Activated CD8-positive, alpha-beta memory T cell treated with anti-CD3 and anti-CD28 coated beads, Interleukin-2, amount 10 ng/mL, durations not matched to agents 7 days and 5 days (primary cell): ENCODE measurements around the gene PEMT. TPM values are rescaled to one million over a fixed set of nuclear protein-coding genes. Genes with fewer than 3 reads are reported as not detected.

Experiments
- ATAC-seq: fragments of 150-1000 bp; cut with Tn5 transposase; one replicate; pipeline ENCODE4 v1.10.0; 2021; ENCODE audit warnings: moderate library complexity
- CTCF ChIA-PET: fragments of 350-600 bp; sonication (Branson Sonifier 250); formaldehyde crosslinking; loops from one replicate; lab custom pipeline; 2021; ENCODE audit warnings: antibody characterized with exemption; lab: Charles Lee
- DNase-seq: peaks from one replicate; pipeline ENCODE4 v3.0.0-alpha.2; 2020
- H3K27ac Mint-ChIP-seq: one replicate; pipeline ENCODE4 v1.8.0; 2021; ENCODE audit warnings: mild to moderate bottlenecking, mixed read lengths
- H3K27me3 Mint-ChIP-seq: one replicate; pipeline ENCODE4 v1.8.0; 2021; ENCODE audit warnings: mixed read lengths
- H3K36me3 Mint-ChIP-seq: one replicate; pipeline ENCODE4 v1.8.0; 2021; ENCODE audit warnings: mild to moderate bottlenecking, mixed read lengths
- H3K4me1 Mint-ChIP-seq: one replicate; pipeline ENCODE4 v1.8.0; 2021; ENCODE audit warnings: mixed read lengths
- H3K4me3 Mint-ChIP-seq: one replicate; pipeline ENCODE4 v1.8.0; 2021; ENCODE audit warnings: mild to moderate bottlenecking, moderate library complexity, mixed read lengths
- H3K9me3 Mint-ChIP-seq: one replicate; pipeline ENCODE4 v1.8.0; 2022; ENCODE audit warnings: low read depth, mixed read lengths
- total RNA-seq, 2 experiments: library from RNA; stranded (reverse); gene quantifications; one replicate each; pipeline ENCODE4 v1.2.3, GENCODE V29; 2021

PEMT gene
- total RNA-seq, 2 experiments from 2014 or later: 17.5 to 18.6 TPM

- H3K4me1 Mint-ChIP-seq: peaks cover 14% of the 10 kb centered on the region
- no peak overlapping the region for H3K27ac Mint-ChIP-seq
- no peak for DNase-seq
- ATAC-seq: no peak
- H3K4me3 Mint-ChIP-seq: no peak overlapping the region
- H3K27me3 Mint-ChIP-seq: no peaks in the 10 kb centered on the region
- H3K36me3 Mint-ChIP-seq: no peaks in the 10 kb centered on the region
- CTCF ChIA-PET: interaction anchor here (1.5 kb wide), 1 partner anchor 10 kb away, joined by 6 read pairs; no protein-coding TSS in a partner anchor
- no peaks in the 10 kb centered on the region for H3K9me3 Mint-ChIP-seq
These were observed 84.0 kb downstream of the PEMT start for GRCh38 chr17:17507465-17508011.

- Mint-ChIP-seq H3K27me3 (no peaks in the 10 kb centered on the region), H3K9me3 (no peaks in the 10 kb centered on the region), H3K4me3 (no peak overlapping the region), H3K27ac (no peak overlapping the region), H3K4me1 (peaks cover 14% of the 10 kb centered on the region), H3K36me3 (no peaks in the 10 kb centered on the region)
- DNase-seq (no peak), ATAC-seq (no peak)
- CTCF ChIA-PET: interaction anchor here (1.5 kb wide), 1 partner anchor 10 kb away, joined by 6 read pairs; no protein-coding TSS in a partner anchor
These were observed 84.5 kb downstream of the PEMT start for GRCh38 chr17:17506893-17507464.

GRCh38 chr17:17506181-17506741, 85.2 kb downstream of the PEMT start:
- no peaks in the 10 kb centered on the region for H3K36me3 Mint-ChIP-seq
- no peaks in the 10 kb centered on the region for H3K27me3 Mint-ChIP-seq
- CTCF ChIA-PET: interaction anchor here (1.5 to 2.0 kb wide), 2 partner anchors 9 to 10 kb away, joined by 6 to 11 read pairs; partner anchors contain the start of gene RASD1
- ATAC-seq (no peak), DNase-seq (no peak)
- no peaks in the 10 kb centered on the region for H3K9me3 Mint-ChIP-seq
- H3K27ac Mint-ChIP-seq: no peak overlapping the region
- H3K4me1 Mint-ChIP-seq: peaks cover 14% of the 10 kb centered on the region
- H3K4me3 Mint-ChIP-seq: no peak overlapping the region

- H3K27ac Mint-ChIP-seq: no peak overlapping the region
- no peaks in the 10 kb centered on the region for H3K36me3 Mint-ChIP-seq
- no peaks in the 10 kb centered on the region for H3K9me3 Mint-ChIP-seq
- no peak for ATAC-seq
- no peak overlapping the region for H3K4me3 Mint-ChIP-seq
- H3K4me1 Mint-ChIP-seq: peaks cover 9% of the 10 kb centered on the region
- CTCF ChIA-PET: interaction anchor here (2.0 kb wide), 1 partner anchor 9 kb away, joined by 11 read pairs; the partner anchor contains the start of gene RASD1
- no peaks in the 10 kb centered on the region for H3K27me3 Mint-ChIP-seq
- DNase-seq: no peak
These were observed 85.8 kb downstream of the PEMT start for GRCh38 chr17:17505610-17506171.

GRCh38 chr17:17505151-17505550, 86.4 kb downstream of the PEMT start:
- Mint-ChIP-seq H3K27ac (no peak overlapping the region), H3K36me3 (no peaks in the 10 kb centered on the region), H3K4me3 (no peak overlapping the region), H3K27me3 (no peaks in the 10 kb centered on the region), H3K9me3 (no peaks in the 10 kb centered on the region), H3K4me1 (peaks cover 4% of the 10 kb centered on the region)
- DNase-seq: no peak
- ATAC-seq: no peak
- CTCF ChIA-PET: interaction anchor here (2.0 kb wide), 1 partner anchor 9 kb away, joined by 11 read pairs; the partner anchor contains the start of gene RASD1

GRCh38 chr17:17504341-17505140, 87.0 kb downstream of the PEMT start:
- Mint-ChIP-seq H3K27me3 (no peaks in the 10 kb centered on the region), H3K27ac (no peak overlapping the region), H3K4me1 (no peaks in the 10 kb centered on the region), H3K9me3 (no peaks in the 10 kb centered on the region), H3K4me3 (no peak overlapping the region), H3K36me3 (no peaks in the 10 kb centered on the region)
- DNase-seq: no peak
- CTCF ChIA-PET: interaction anchor here (2.0 kb wide), 1 partner anchor 8 kb away, joined by 11 read pairs; the partner anchor contains the start of gene RASD1
- ATAC-seq: no peak

- CTCF ChIA-PET: no interaction called here
- no peak overlapping the region for H3K4me3 Mint-ChIP-seq
- DNase-seq (no peak), ATAC-seq (no peak)
- no peak overlapping the region for H3K27ac Mint-ChIP-seq
- no peaks in the 10 kb centered on the region for H3K36me3 Mint-ChIP-seq
- no peaks in the 10 kb centered on the region for H3K4me1 Mint-ChIP-seq
- no peaks in the 10 kb centered on the region for H3K27me3 Mint-ChIP-seq
- H3K9me3 Mint-ChIP-seq: no peaks in the 10 kb centered on the region
These were observed 87.9 kb downstream of the PEMT start for GRCh38 chr17:17503566-17504130.

GRCh38 chr17:17502741-17503565, 88.6 kb downstream of the PEMT start:
- no peaks in the 10 kb centered on the region for H3K4me1 Mint-ChIP-seq
- CTCF ChIA-PET: no interaction called here

GRCh38 chr17:17500999-17501605, 90.4 kb downstream of the PEMT start:
- ATAC-seq: no peak
- no peak for DNase-seq
- Mint-ChIP-seq H3K36me3 (no peaks in the 10 kb centered on the region), H3K4me3 (no peak overlapping the region), H3K4me1 (no peaks in the 10 kb centered on the region), H3K27ac (no peak overlapping the region), H3K27me3 (no peaks in the 10 kb centered on the region), H3K9me3 (no peaks in the 10 kb centered on the region)
- CTCF ChIA-PET: no interaction called here

More at GRCh38 chr17:17502741-17503565, 88.6 kb downstream of the PEMT start:
- Mint-ChIP-seq H3K9me3 (no peaks in the 10 kb centered on the region), H3K36me3 (no peaks in the 10 kb centered on the region), H3K27me3 (no peaks in the 10 kb centered on the region), H3K4me3 (no peak overlapping the region), H3K27ac (no peak overlapping the region)
- no peak for DNase-seq
- ATAC-seq: no peak

GRCh38 chr17:17499402-17500145, 91.9 kb downstream of the PEMT start:
- no peak for DNase-seq
- no peaks in the 10 kb centered on the region for H3K36me3 Mint-ChIP-seq
- peaks cover 4% of the 10 kb centered on the region for H3K4me1 Mint-ChIP-seq
- H3K27me3 Mint-ChIP-seq: peaks cover 13% of the 10 kb centered on the region
- no peak overlapping the region for H3K27ac Mint-ChIP-seq
- no peak overlapping the region for H3K4me3 Mint-ChIP-seq
- CTCF ChIA-PET: interaction anchor here (1.0 to 1.6 kb wide), 3 partner anchors 69 to 142 kb away, joined by 4 to 5 read pairs (median 5); no protein-coding TSS in a partner anchor
- ATAC-seq: no peak
- no peaks in the 10 kb centered on the region for H3K9me3 Mint-ChIP-seq

GRCh38 chr17:17498606-17499301, 92.8 kb downstream of the PEMT start:
- Mint-ChIP-seq H3K4me3 (no peak overlapping the region), H3K4me1 (peaks cover 4% of the 10 kb centered on the region), H3K36me3 (no peaks in the 10 kb centered on the region), H3K27ac (no peak overlapping the region), H3K9me3 (no peaks in the 10 kb centered on the region), H3K27me3 (peaks cover 15% of the 10 kb centered on the region)
- no peak for ATAC-seq
- CTCF ChIA-PET: interaction anchor here (1.3 to 3.8 kb wide), 3 partner anchors 70 to 142 kb away, joined by 4 to 78 read pairs (median 5); no protein-coding TSS in a partner anchor
- DNase-seq: no peak
